ENCODE measurements around the gene GSTO2.

DNA sequence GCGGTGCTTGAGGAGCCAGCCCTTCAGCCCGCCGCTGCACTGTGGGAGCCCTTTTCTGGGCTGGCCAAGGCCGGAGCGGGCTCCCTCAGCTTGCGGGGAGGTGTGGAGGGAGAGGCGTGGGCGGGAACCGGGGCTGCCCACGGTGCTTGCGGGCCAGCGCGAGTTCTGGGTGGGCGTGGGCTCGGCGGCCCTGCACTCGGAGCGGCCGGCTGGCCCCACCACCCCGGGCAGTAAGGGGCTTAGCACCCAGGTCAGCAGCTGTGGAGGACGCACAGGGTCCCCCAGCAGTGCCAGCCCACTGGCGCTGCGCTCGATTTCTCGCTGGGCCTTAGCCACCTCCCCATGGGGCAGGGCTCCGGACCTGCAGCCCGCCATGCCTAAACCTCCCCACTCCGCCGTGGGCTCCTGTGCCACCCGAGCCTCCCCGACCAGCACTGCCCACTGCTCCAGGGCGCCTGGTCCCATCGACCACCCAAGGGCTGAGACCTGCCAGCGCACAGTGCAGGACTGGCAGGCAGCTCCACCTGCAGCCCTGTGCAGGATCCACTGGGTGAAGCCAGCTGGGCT lies 23.8 kb upstream of the GSTO2 start:
- TF ChIP-seq YY1 (tag by site-specific recombination; IDR thresholded peaks at IDR 0.05) (no peak), CTCF (tag by site-specific recombination; IDR thresholded peaks at IDR 0.05) (no peak), ZNF501 (tag by site-specific recombination; IDR thresholded peaks at IDR 0.05) (no peak), KLF10 (tag by site-specific recombination; IDR thresholded peaks at IDR 0.05) (no peak), ZBTB8A (tag by site-specific recombination; IDR thresholded peaks at IDR 0.05) (no peak)
